Endodermal cell (in vitro differentiated cells): ENCODE data around the gene SYT11. TPM values are rescaled to one million over a fixed set of nuclear protein-coding genes. Genes with fewer than 3 reads are reported as not detected.

ENCODE experiments used
- DNase-seq: peaks from one replicate; pipeline ENCODE4 v3.0.0-alpha.2; 2017
- H3K27ac ChIP-seq: 2 replicates; pipeline ENCODE4 v1.5.1; 2013; ENCODE audit warnings: mild to moderate bottlenecking, low read depth, low read length, moderate library complexity
- H3K27me3 ChIP-seq: 2 replicates; pipeline ENCODE4 v1.6.1; 2013; ENCODE audit warnings: mild to moderate bottlenecking, low read length, moderate library complexity; ENCODE audit not compliant: insufficient read depth, control insufficient read depth, poor library complexity, severe bottlenecking
- H3K36me3 ChIP-seq: 2 replicates; pipeline ENCODE4 v1.7.0; 2013; ENCODE audit warnings: mild to moderate bottlenecking, low read length, moderate library complexity; ENCODE audit not compliant: control insufficient read depth, insufficient read depth
- H3K4me1 ChIP-seq: one replicate; pipeline ENCODE4 v1.7.0; 2013; ENCODE audit warnings: low read length; ENCODE audit not compliant: control insufficient read depth, insufficient read depth
- H3K4me3 ChIP-seq: 2 replicates; pipeline ENCODE4 v1.5.1; 2013; ENCODE audit warnings: mild to moderate bottlenecking, low read length, moderate library complexity
- H3K9ac ChIP-seq: 2 replicates; pipeline ENCODE4 v1.6.1; 2013; ENCODE audit warnings: mild to moderate bottlenecking, low read length, moderate library complexity; ENCODE audit not compliant: poor library complexity, severe bottlenecking; ENCODE audit errors: extremely low read depth
- H3K9me3 ChIP-seq: 2 replicates; pipeline ENCODE4 v1.6.1; 2013; ENCODE audit warnings: mild to moderate bottlenecking, low read length, moderate library complexity; ENCODE audit not compliant: control insufficient read depth
- H3K27ac Mint-ChIP-seq: 2 replicates; pipeline ENCODE4 v1.8.0; 2020; ENCODE audit warnings: mixed read lengths
- H3K27me3 Mint-ChIP-seq: 2 replicates; pipeline ENCODE4 v1.8.0; 2021; ENCODE audit warnings: mild to moderate bottlenecking, mixed read lengths; ENCODE audit not compliant: insufficient read depth
- H3K36me3 Mint-ChIP-seq: 2 replicates; pipeline ENCODE4 v1.8.0; 2020; ENCODE audit warnings: low read depth, mixed read lengths
- H3K4me1 Mint-ChIP-seq: 2 replicates; pipeline ENCODE4 v1.8.0; 2020; ENCODE audit warnings: mixed read lengths
- H3K4me3 Mint-ChIP-seq: 2 replicates; pipeline ENCODE4 v1.8.0; 2020; ENCODE audit warnings: mild to moderate bottlenecking, moderate library complexity, mixed read lengths
- H3K9me3 Mint-ChIP-seq: 2 replicates; pipeline ENCODE4 v1.8.0; 2020; ENCODE audit warnings: mild to moderate bottlenecking, mixed read lengths
- CTCF ChIP-seq: fragments of 200-600 bp; sonication (generic); conservative IDR thresholded peaks from 2 replicates; pipeline ENCODE4 v1.5.0; 2021; ENCODE audit warnings: antibody characterized with exemption, mild to moderate bottlenecking
- WGBS, 2 experiments: methylation state at CpG; one replicate each; pipeline versions ENCODE4 v1.1.5 to v1.1.7; 2013; ENCODE audit warnings: missing lambda C conversion rate in 2 of 2, mixed read lengths in 1 of 2; ENCODE audit not compliant: insufficient coverage in 1 of 2, insufficient read length in 1 of 2; 5-methylcytosine and 5-hydroxymethylcytosine counted together
- total RNA-seq, 2 donors: library from RNA; stranded (reverse); fragmentation: NEBNext Ultra II Directional in 1 of 2; extraction: Animal tissue kit (Norgen Biotek cat#: 25700) in 1 of 2; gene quantifications; 2 replicates in 1 of 2; 3 replicates in 1 of 2; pipeline ENCODE4 v1.2.1, GENCODE V29; 2021

The SYT11 gene
- total RNA-seq, 2 donors from 2014 or later, result 0.40 to 5.0 TPM

GRCh38 chr1:155898888-155899287 lies 39.5 kb downstream of the SYT11 start:
- no peaks in the 10 kb centered on the region for H3K27me3 Mint-ChIP-seq
- DNase-seq, result no peak
- H3K9me3 Mint-ChIP-seq, result no peaks in the 10 kb centered on the region
- Histone ChIP-seq H3K4me1 (no peaks in the 10 kb centered on the region), H3K4me3 (no peak overlapping the region), H3K36me3 (peaks cover 54% of the 10 kb centered on the region), H3K27me3 (no peaks in the 10 kb centered on the region), H3K9me3 (no peaks in the 10 kb centered on the region), H3K27ac (no peak overlapping the region), H3K9ac (no peak overlapping the region)
- H3K36me3 Mint-ChIP-seq, result peaks cover 50% of the 10 kb centered on the region
- no peak overlapping the region for H3K4me3 Mint-ChIP-seq
- H3K27ac Mint-ChIP-seq, result no peak overlapping the region
- TF ChIP-seq CTCF, result no peak
- WGBS, 2 experiments, result 93 to 100% methylated on average over 1 to 2 of the region's 2 CpGs
- no peaks in the 10 kb centered on the region for H3K4me1 Mint-ChIP-seq

- peaks cover 58% of the 10 kb centered on the region for H3K36me3 Mint-ChIP-seq
- 92 to 94% methylated on average over 2 of the region's 2 CpGs for WGBS, 2 experiments
Observed at GRCh38 chr1:155899683-155900082, 40.3 kb downstream of the SYT11 start.

GRCh38 chr1:155900161-155900560 lies 40.8 kb downstream of the SYT11 start:
- TF ChIP-seq CTCF, result no peak
- Mint-ChIP-seq H3K36me3 (peaks cover 63% of the 10 kb centered on the region), H3K27ac (no peak overlapping the region), H3K27me3 (no peaks in the 10 kb centered on the region), H3K4me3 (no peak overlapping the region), H3K4me1 (no peaks in the 10 kb centered on the region), H3K9me3 (no peaks in the 10 kb centered on the region)
- Histone ChIP-seq H3K9me3 (no peaks in the 10 kb centered on the region), H3K9ac (no peak overlapping the region), H3K4me1 (no peaks in the 10 kb centered on the region), H3K27me3 (no peaks in the 10 kb centered on the region), H3K27ac (no peak overlapping the region), H3K36me3 (peaks cover 67% of the 10 kb centered on the region), H3K4me3 (no peak overlapping the region)
- DNase-seq, result no peak
- WGBS, 2 experiments, result 95 to 100% methylated on average over 3 to 4 of the region's 4 CpGs

More at GRCh38 chr1:155899683-155900082, 40.3 kb downstream of the SYT11 start:
- Mint-ChIP-seq H3K27ac (no peak overlapping the region), H3K9me3 (no peaks in the 10 kb centered on the region), H3K4me3 (no peak overlapping the region), H3K27me3 (no peaks in the 10 kb centered on the region), H3K4me1 (no peaks in the 10 kb centered on the region)
- Histone ChIP-seq H3K9me3 (no peaks in the 10 kb centered on the region), H3K4me3 (no peak overlapping the region), H3K36me3 (peaks cover 62% of the 10 kb centered on the region), H3K27ac (no peak overlapping the region), H3K4me1 (no peaks in the 10 kb centered on the region), H3K9ac (no peak overlapping the region), H3K27me3 (no peaks in the 10 kb centered on the region)
- DNase-seq, result no peak
- TF ChIP-seq CTCF, result no peak
